Stimulated activated CD8-positive, alpha-beta memory T cell treated with anti-CD3 and anti-CD28 coated beads, Interleukin-7, amount 100 ng/mL, for 4 hours (primary cell): ENCODE results near the gene HNRNPF.

ENCODE experiments used
- DNase-seq, 2 donors: peaks; one replicate each; pipeline ENCODE4 v3.0.0-alpha.2; 2020; ENCODE audit warnings: low read depth in 2 of 2

HNRNPF gene

GRCh38 chr10:43421519-43421918, 12.5 kb upstream of the HNRNPF start:
- no peak for DNase-seq

- DNase-seq = no peak
Measured at GRCh38 chr10:43421201-43421507, 12.2 kb upstream of the HNRNPF start.

- DNase-seq = peak; percentile 72 to 83
Measured at GRCh38 chr10:43420369-43421200, 11.6 kb upstream of the HNRNPF start.

- DNase-seq = no peak
Measured at GRCh38 chr10:43419997-43420368, 11.0 kb upstream of the HNRNPF start.

- DNase-seq = peak; percentile 19 to 43
Measured at GRCh38 chr10:43417950-43418768, 9.2 kb upstream of the HNRNPF start.

GRCh38 chr10:43415544-43415943, 6.6 kb upstream of the HNRNPF start:
- DNase-seq = no peak

DNA sequence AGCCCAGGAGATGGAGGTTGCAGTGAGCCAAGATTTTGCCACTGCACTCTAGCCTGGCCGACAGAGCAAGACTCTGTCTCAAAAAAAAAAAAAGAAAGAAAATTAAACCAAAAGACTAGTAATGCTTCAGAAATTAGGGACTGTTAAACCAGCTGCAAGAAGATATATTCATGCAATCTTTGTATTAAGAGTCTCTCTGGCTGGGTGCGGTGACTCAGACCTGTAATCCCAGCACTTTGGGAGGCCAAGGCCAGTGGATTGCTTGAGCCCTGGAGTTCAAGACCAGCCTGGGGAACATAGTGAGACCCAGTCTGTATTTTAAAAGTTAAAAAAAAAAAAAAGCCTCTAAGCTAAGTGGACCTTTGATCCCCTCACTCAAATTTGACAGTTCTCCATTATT, 2.5 kb upstream of the HNRNPF start:
- no peak for DNase-seq

DNA sequence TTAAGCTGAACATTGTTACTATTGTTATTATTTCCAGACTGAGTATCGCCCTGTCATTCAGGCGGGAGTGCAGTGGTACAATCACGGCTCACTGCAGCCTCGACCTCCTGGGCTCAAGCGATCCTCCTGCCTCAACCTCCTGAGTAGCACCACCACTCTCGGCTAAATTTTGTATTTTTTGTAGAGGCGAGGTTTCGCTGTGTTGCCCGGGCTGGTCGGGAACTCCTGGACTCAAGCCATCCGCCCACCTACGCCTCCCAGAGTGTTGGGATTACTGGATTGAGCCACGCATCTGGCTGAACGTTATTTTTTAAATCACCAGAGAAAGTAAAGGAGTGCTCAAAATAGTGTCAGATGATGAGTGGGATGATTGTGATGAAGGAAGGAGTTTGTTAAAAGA, 1.4 kb upstream of the HNRNPF start:
- DNase-seq = no peak

DNA sequence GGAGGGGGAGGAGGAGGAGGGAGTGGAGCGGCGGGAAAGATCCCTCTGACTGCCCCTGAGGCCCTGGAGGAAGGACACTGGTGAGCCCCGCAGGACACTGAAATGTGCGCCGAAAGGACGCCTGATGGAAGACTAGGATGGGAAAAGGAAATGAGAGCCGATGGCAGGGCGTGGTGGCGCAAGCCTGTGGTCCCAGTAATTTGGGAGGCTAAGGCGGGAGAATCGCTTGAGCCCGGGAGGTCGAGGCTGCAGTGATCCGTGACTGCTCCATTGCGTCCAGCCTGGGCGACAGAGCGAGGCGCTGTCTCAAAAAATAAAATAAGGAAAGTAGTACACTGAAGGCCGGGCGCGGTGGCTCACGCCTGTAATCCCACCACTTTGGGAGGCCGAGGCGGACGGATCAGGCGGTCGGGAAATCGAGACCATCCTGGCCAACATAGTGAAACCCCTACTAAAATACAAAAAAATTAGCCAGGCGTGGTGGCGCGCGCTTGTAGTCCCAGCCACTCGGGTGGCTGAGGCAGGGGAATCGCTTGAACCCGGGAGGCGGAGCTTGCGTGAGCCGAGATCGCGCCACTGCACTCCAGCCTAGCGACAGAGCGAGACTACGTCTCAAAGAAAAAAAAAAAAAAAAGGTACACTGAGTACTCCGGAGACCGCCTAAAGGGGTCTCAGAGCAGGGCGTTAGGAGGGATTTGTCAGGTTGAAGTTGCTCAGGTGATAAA, 561 bp upstream of the HNRNPF start:
- DNase-seq = peak; percentile 57 to 64

DNA sequence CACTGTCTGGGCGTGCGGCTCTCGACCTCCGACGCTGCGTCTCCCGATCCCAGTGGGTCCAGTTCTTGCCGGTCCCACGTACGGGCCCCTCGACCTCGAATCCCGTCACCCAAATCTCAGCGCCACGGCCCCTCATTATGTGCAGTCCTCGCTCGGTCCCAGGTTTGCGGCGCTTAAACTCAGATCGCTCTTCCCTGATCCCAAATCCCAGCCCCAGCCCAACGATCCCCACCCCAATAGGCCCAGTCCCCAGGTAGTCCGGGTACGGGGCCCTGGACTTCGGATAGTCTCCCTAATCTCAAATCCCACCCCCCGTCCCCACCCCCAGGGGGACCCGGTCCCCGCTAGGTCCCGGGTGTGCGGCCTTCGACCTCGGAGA, 666 bp downstream of the HNRNPF start:
- DNase-seq = no peak

DNA sequence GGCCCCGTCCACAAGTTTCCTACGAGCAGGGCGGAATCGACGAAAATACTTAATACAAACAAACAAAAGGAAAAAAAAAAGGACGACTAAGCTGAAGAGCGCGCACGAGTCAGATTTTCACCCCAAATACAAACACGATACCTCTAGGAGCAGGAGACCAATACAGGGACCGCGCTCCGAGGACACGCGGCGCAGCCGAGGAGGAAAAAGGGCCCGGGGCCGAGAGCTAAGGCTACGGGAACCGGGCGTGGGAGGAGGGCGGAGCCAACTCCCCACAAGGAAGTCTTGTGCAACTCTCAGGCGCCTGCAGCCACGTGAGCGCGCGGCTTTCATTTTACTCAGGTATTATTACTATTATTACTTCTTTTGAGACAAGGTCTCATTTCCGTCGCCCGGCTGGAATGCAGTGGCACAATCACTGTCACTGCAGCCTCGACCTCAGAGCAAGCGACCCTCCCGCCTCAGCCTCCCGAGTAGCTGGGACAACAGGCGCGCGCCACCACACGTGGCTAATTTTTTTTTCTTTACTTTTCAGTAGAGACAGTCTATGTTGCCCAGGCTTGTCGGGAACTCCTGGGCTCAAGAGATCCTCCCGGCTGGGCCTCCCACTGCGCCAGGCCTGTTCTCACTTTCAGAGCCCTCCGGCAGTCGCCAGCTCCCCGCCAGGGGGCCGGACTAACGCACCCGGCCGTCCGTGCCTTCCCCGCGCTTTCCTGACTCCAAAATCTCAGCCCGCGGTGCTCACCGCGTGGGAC, 1.2 kb downstream of the HNRNPF start:
- DNase-seq = peak; percentile 83 to 88

DNA sequence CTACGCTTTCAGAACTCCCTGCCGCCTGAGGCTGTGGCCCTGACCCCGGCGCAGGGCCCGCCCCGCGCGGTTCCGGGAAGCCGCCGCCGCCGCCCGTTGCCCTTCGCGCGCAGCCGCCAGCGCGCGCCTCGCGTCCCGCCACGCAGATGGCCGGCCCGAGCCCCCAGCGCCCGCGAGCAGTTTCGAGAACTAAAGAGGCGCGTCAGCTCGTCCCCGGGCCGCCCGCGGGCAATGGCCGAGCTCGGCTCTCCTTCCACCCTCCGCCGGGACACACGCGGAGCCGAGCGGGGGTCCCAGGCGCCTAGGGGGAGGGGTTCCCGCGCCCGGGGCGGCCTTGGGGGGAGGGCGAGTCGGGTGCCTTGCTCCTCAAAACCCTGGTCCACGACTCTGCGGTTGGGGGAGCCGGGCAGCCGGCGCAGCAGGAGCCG, 1.8 kb downstream of the HNRNPF start:
- peak in 1 of 2 donors; percentile 61 for DNase-seq

DNA sequence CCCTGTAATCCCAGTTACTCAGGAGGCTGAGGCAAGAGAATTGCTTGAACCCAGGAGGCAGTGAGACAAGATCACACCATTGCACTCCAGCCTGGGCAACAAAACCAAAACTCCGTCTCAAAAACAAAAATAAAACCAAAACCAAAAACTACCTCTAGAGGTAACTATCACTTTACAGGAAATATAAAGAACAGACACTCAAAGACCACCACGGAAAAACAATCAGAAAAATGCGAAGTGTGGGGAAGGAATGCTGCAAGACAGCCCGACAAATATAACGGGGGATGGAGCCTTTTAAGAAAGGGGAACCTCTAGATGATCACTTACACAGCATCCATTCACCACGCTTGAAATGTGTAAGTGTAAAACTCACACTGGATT, 4.3 kb downstream of the HNRNPF start:
- DNase-seq = no peak

DNA sequence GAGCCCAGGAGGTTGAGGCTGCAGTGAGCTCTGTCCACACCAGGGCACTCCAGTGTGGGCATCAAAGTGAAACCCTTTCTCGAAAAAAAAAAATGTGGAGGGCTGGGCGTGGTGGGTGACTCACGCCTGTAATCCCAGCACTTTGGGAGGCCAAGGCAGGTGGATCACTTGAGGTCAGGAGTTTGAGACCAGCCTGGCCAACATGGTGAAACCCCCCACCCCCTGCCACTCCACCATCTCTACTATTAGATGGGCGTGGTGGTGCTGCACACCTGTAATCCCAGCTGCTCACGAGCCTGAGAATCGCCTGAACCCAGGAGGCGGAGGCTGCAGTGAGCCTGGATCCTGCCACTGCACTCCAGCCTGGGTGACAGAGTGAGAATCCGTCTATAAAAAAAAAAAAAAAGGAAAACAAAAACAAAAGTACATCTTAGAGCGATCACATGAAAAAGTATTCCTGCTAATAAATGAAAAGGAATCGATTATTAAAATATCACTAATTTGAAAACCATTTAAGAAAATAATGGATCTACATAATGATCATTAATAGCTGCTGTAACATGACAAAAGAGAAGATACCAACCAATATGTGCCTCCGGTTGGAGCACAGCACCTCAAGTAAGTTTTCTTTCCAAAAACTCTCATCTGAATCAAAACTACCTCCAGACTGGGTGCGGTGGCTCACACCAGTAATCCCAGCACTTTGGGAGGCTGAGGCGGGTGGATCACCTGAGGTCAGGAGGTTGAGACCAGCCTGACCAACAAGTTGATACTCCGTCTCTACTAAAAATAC, 4.9 kb downstream of the HNRNPF start:
- DNase-seq = no peak

DNA sequence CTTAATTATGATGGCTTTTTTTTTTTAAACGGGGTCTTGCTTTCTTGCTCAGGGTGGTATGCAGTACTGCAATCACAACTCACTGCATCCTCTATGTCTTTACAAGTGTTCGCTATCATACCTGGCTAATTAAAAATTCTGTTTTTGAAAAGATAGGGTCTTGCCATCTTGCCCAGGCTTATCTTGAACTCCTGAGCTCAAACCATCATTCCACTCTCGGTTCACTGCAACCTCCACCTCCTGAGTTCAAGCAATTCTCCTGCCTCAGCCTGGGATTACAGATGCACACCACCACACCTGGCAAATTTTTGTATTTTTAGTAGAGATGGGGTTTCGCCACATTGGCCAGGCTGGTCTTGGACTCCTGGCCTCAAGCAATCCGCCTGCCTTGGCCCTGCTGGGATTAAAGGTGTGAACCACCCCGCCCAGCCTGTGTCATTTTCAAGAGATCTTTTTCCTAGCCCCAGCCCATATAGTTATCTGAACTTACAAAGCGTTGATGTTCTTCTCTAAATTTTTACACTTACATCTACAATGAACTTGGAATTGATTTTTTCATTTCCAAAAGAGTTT, 6.0 kb downstream of the HNRNPF start:
- DNase-seq = no peak

DNA sequence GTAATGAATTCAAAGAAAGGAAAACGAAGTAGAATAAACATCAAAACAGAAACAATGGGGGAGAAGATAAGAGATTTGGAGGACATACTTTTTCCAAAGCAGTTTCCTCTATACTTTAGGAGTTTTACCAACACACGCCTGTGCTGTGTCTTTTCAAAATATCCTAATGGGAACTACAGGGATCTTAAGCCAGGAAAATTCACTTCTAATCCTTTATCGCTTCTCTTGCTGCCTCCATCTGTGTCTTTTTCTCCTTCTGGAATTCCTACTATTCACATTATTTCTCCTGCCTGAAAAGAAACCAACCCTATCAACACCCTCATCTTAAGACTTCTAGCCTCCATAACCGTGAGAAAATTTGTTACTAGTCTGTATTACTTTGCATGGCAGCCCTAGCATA, 6.8 kb downstream of the HNRNPF start:
- DNase-seq = no peak

- no peak for DNase-seq
Measured at GRCh38 chr10:43401627-43402026, 7.4 kb downstream of the HNRNPF start.

DNA sequence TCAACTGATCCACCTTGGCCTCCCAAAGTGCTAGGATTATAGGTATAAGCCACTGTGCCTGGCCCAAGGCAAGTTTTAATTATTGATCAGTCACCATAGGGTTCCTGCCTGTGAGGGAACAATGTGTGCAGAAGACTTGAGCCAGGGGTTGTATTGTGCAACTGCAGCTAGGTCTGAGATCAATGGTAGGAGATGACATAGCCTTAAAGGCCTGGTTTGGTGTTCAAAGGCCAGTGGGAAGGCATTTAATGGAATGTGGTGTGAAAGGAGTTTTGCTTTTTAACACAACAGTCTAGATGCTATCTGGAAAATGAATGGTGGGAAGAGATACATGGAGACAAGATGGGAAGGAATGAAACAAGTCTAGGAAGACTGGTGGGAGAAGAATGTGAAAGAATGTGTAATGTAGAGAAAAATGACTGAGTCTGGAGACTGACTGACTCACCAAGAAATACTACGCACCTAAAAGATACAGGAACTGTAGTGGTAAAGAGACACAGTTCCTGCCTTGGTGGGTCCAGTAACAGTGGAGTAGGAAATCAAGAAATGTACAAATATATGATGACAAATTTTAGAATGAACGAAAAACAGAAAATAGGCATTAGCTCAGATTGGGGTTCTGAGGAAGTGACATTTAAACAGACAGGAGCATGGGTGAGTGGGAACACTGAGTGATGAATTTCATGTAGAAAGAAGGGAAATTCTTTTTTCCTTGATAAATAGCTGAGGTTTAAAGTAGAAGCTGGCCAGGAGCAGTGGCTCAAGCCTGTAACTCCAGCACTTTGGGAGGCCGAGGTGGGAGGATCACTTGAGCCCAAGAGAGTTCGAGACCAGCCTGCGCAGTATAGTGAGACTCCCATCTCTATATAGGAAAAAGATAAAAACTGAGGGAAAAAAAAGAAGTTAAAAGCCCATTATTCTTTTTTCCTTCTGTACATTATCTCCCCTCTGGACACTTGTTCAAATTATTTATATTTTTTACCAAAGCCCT, 9.4 kb downstream of the HNRNPF start:
- no peak for DNase-seq

DNA sequence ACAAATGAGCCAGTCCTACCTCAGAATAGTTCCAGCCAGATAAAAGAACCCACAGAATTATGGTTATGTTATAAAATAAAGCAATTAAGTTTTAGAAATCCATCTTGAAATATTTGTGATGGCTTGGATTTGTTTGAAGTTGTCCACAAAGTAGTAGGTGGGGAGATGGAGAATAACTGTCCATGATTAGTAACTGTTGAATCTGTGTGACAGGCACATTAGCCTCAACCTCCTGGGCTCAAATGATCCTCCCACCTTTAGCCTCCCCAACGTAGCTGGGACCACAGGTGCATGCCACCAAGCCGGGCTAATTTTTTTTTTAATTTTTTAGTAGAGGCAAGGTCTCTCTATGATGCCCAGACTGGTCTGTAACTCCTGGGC, 10.1 kb downstream of the HNRNPF start:
- no peak for DNase-seq
